Stomach smooth muscle (tissue), 2 donors: ENCODE results near the gene KLHL29.

Experiments used
- H3K27ac ChIP-seq: one replicate; pipeline ENCODE4 v1.7.0; 2013; ENCODE audit warnings: mild to moderate bottlenecking, low read length, inconsistent platforms
- H3K27me3 ChIP-seq, 2 donors: one replicate each; pipeline ENCODE4 v1.7.0; 2013; ENCODE audit warnings: low read length in 2 of 2; ENCODE audit not compliant: insufficient read depth in 2 of 2, control insufficient read depth in 1 of 2
- H3K36me3 ChIP-seq, 2 donors: one replicate each; pipeline ENCODE4 v1.7.0; 2013; ENCODE audit warnings: low read length in 2 of 2; ENCODE audit not compliant: control insufficient read depth in 2 of 2, insufficient read depth in 2 of 2
- H3K4me1 ChIP-seq: one replicate; pipeline ENCODE4 v1.7.0; 2013; ENCODE audit warnings: low read length; ENCODE audit not compliant: control insufficient read depth, insufficient read depth
- H3K4me3 ChIP-seq, 2 donors: one replicate each; pipeline ENCODE4 v1.7.0; 2013; ENCODE audit warnings: low read length in 2 of 2
- H3K9ac ChIP-seq, 2 donors: one replicate each; pipeline ENCODE4 v1.7.0; 2013; ENCODE audit warnings: low read length in 2 of 2, mild to moderate bottlenecking in 1 of 2
- H3K9me3 ChIP-seq, 2 donors: one replicate each; pipeline ENCODE4 v1.7.0; 2013; ENCODE audit warnings: low read length in 2 of 2; ENCODE audit not compliant: control insufficient read depth in 2 of 2
- donor health status: healthy.
- donor health status: Pancreatic carcinoma.

The KLHL29 gene

DNA sequence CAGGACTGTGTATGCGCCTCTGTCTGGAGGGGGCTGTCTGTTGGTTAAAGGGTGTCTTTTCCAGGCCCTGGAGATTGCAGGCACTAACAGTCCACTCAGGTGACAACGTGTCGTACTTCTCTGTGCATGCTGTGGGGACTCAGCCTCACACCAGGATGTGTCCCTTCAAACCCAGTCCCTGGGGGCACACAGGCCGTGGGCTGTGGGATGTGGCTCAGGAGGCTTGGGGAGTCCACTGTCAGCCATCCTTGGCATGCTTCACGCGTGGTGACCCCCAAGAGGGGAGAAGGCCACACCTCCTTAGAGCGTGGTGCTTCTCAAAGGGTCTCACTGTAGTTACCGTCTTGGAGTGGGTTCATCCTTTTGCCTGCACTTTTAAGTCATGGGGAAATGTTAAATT is 127.8 kb downstream of the KLHL29 start:
- H3K9ac ChIP-seq: peak overlapping the region; percentile 72 to 84
- peak overlapping the region; percentile 50 to 73 for H3K4me3 ChIP-seq

DNA sequence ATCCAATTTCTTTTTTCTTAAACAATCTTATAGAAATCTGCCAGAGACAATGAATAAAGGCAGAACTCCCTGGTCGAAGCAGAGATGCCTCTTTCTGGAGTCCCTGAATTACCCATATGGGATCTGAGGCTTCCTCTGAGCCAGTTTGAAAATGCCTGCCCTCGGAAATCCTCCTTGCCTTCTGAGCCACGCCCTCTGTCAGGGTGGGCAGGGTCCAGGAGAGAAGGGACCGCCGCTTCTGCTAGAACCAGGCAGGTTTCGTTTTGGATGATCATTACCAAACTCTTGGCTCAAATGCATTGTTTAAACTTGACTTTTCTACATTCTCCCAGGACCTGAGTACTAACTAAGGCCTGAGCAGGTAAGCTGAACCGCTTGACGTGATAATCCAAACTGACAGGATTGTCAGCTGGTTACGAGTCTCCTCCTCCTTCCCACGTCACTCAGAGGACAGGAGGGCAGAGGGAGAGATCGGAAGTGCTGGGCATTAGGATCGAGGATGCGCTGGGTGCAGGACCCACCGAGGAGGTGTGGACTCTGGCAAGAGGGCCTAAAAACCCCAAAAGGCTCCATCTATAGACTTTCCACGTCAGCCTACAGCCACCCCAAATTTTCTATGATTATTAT is 128.4 kb downstream of the KLHL29 start:
- Histone ChIP-seq H3K4me1 (peaks cover 37% of the 10 kb centered on the region), H3K36me3 (no peaks in the 10 kb centered on the region), H3K9me3 (no peaks in the 10 kb centered on the region), H3K27me3 (no peaks in the 10 kb centered on the region), H3K4me3 (peak overlapping the region; percentile 50 to 73), H3K9ac (peak overlapping the region; percentile 72 to 84), H3K27ac (peak overlapping the region; percentile 89)

More for the DNA sequence above, 127.8 kb downstream of the KLHL29 start:
- Histone ChIP-seq H3K36me3 (no peaks in the 10 kb centered on the region), H3K4me1 (peaks cover 39% of the 10 kb centered on the region), H3K9me3 (no peaks in the 10 kb centered on the region), H3K27me3 (no peaks in the 10 kb centered on the region), H3K27ac (peak overlapping the region; percentile 89)

DNA sequence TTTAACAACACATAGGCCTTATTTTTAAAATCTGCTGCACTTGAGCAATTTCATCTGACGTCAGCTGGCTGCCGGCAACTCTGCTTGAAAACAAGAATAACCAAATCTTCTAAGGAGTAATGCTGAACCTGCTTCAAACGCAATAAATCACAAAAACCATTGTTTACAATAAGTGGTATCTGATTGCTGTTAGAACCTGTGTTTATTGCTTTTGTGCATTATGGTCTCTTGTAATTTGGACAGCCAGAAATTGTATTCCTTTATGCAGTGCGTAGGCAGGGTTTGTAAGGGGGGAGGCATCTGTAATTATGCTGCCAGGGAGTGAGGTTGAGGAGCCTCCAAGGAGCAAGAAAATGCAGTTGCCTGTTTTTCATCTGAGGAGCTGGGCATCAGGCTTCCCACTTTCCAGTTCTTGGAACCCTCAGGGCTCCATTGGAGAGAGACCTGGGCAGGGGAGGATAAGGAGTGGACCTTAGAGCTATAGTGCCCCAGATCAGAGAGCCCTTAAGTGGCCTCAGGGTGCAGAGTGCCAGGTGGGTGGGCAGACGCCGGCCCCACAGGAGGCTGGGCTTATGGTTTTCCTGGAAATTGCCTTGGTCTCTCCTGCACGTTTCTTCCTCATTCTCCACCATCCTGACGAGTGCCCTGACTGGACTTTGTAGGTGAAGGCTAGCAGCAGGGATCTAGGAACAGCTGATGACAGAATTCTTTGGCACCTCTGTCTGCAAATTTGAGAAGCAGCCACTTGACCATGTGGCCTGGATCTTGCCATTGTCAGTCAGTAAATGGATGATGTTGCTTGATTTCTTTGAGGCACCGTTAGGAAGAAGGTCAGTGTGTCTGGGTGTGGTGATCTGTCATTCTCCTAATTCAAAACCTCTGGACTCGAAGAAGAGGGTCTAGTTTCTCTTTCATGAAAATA is 129.2 kb downstream of the KLHL29 start:
- Histone ChIP-seq H3K36me3 (no peaks in the 10 kb centered on the region), H3K27ac (peak overlapping the region; percentile 89), H3K9ac (peak overlapping the region; percentile 72 to 84), H3K9me3 (no peaks in the 10 kb centered on the region), H3K27me3 (no peaks in the 10 kb centered on the region), H3K4me3 (peak overlapping the region; percentile 50 to 73), H3K4me1 (peaks cover 42% of the 10 kb centered on the region)

DNA sequence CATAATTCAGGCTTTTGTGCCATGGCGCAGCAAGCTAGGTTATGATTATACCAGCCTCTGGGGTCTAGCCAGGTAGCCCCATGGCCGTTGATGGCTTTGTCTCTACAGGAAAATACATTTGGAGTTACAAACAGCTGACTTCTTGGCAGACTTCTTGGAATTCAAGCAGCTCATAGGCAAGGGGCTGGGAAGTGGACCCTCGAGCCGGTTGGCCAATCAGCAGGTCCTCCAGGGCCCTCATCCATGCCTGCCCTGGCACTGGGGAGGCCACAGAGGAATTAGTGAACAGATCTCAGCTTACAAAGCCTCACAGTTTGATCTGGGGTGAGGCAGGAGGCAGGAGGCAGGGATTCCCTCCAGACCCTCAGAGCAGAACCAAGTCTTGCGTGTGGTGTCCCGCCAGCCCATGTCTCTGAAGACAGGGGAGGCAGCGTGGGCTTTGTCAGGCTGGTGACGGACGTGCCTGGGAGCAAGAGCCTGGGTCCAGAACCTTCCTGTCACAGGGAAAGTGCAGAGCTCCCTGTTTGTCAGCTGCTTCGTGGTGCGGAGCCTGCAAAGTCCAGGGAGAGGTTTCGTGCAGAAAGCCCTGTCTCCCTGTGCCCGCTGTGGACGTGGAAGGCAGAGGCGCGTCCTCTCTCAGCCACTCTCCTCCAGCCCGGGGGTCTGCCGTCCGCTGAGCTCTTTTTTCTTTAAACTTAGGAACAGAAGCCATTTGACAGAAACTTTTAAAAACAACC is 131.7 kb downstream of the KLHL29 start:
- no peaks in the 10 kb centered on the region for H3K9me3 ChIP-seq
- H3K27me3 ChIP-seq: no peaks in the 10 kb centered on the region
- no peak overlapping the region for H3K9ac ChIP-seq
- H3K4me1 ChIP-seq: peaks cover 58% of the 10 kb centered on the region
- H3K4me3 ChIP-seq: no peak overlapping the region
- H3K36me3 ChIP-seq: no peaks in the 10 kb centered on the region
- H3K27ac ChIP-seq: no peak overlapping the region

DNA sequence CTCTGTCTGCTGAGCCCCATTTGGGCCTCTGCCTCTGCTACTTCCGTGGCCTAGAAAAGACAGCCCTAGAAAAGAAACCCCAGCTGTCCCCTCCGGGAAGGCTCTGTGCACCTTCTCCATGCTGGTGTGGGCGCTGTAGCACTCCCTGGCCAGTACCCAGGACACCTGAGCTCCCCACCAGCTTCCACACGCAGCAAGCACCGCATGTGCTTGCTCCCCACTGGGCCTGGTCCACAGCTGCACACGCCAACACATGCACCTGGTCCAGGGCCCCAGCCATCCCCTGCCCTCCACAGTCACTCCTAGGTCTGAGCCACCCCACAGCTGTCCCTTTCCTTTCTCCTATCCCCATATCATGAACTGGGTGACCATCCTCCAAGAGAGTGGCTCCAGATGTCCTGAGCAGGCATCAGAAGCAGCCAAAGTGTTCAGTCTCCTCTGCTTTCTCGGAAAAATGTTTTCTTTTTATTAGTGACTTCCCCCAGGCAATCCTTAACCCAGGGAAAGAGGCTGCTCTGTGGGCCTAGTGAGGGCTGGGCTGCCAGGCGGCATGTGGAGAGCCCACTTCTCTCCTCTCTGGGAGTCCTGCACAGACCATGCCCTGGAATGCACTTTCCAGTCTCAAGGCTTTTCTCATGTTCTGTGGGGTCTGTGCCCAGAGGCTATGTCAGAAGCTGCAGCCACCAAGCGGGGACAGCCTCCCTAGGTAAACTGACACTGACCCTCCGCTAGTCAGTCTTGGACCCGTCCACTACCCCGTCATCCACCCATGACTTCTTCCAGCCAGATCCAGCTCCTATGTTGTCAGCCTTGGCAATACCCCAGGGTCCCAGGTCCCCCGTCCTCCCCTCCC is 133.7 kb downstream of the KLHL29 start:
- H3K9me3 ChIP-seq: no peaks in the 10 kb centered on the region
- peaks cover 60% of the 10 kb centered on the region for H3K4me1 ChIP-seq
- H3K36me3 ChIP-seq: no peaks in the 10 kb centered on the region
- no peak overlapping the region for H3K27ac ChIP-seq
- no peak overlapping the region for H3K9ac ChIP-seq
- H3K27me3 ChIP-seq: no peaks in the 10 kb centered on the region
- H3K4me3 ChIP-seq: no peak overlapping the region

DNA sequence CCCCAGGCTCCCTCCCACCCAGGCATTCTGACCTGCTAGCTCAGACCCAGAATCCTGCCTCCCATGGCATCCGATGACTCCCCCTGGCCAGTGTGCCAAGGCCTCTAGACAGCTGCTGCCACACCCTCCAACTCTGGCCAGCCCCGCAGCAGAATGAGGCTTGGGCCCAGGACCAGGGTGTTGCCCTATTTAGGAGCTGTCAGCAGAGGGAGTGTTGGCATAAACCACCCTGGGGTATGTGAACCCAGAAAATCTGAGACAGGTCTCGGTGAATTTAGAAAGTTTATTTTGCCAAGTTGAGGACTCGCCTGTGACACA is 134.3 kb downstream of the KLHL29 start:
- peaks cover 61% of the 10 kb centered on the region for H3K4me1 ChIP-seq
- H3K9ac ChIP-seq: no peak overlapping the region
- no peaks in the 10 kb centered on the region for H3K36me3 ChIP-seq
- no peak overlapping the region for H3K4me3 ChIP-seq
- no peaks in the 10 kb centered on the region for H3K27me3 ChIP-seq
- H3K27ac ChIP-seq: no peak overlapping the region
- H3K9me3 ChIP-seq: no peaks in the 10 kb centered on the region

DNA sequence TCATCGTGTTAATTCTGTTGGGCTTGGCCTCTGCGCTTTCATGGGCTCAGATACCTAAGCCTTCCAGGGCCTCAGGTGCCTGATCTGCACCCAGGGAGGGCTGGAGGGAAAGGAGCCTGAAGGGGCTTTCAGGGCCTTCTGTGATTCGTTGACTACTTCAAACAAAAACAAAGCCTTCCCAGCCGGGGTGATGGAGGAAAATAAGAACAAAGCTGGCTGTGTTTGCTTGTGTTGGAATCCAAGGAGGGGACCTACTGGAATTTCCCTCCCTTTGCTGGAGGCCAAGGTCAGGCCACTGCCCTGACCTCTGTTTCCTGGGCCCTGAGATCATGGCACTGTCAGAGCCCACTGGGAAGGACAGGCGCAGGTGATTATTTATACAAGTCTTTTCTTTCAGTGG is 135.3 kb downstream of the KLHL29 start:
- Histone ChIP-seq H3K9ac (no peak overlapping the region), H3K27ac (no peak overlapping the region), H3K4me1 (peaks cover 63% of the 10 kb centered on the region)

DNA sequence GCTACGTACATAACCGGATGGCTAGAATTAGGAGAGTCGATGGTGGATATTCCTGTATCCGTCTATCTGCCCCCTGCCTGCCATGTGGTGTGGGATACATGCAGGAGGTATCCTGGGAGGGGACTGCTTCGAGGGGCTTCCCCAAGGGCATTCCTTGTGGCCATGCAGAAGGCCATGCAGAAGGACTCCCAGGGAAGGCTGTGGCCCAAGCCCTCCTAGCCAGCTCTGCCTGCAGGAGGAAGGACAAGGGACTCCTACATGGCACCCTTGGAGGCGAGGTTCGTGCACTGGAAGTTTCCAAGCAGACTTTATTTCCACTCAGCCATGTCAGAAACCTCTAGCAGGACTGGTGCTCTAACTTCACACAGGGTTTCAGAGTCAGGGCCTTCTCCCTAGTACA is 136.1 kb downstream of the KLHL29 start:
- no peak overlapping the region for H3K9ac ChIP-seq
- no peak overlapping the region for H3K4me3 ChIP-seq
- peaks cover 66% of the 10 kb centered on the region for H3K4me1 ChIP-seq
- H3K9me3 ChIP-seq: no peaks in the 10 kb centered on the region
- H3K27me3 ChIP-seq: no peaks in the 10 kb centered on the region
- peak overlapping the region; percentile 11 for H3K27ac ChIP-seq
- no peaks in the 10 kb centered on the region for H3K36me3 ChIP-seq

More for the DNA sequence above, 135.3 kb downstream of the KLHL29 start:
- no peak overlapping the region for H3K4me3 ChIP-seq
- no peaks in the 10 kb centered on the region for H3K36me3 ChIP-seq
- H3K27me3 ChIP-seq: no peaks in the 10 kb centered on the region
- no peaks in the 10 kb centered on the region for H3K9me3 ChIP-seq

DNA sequence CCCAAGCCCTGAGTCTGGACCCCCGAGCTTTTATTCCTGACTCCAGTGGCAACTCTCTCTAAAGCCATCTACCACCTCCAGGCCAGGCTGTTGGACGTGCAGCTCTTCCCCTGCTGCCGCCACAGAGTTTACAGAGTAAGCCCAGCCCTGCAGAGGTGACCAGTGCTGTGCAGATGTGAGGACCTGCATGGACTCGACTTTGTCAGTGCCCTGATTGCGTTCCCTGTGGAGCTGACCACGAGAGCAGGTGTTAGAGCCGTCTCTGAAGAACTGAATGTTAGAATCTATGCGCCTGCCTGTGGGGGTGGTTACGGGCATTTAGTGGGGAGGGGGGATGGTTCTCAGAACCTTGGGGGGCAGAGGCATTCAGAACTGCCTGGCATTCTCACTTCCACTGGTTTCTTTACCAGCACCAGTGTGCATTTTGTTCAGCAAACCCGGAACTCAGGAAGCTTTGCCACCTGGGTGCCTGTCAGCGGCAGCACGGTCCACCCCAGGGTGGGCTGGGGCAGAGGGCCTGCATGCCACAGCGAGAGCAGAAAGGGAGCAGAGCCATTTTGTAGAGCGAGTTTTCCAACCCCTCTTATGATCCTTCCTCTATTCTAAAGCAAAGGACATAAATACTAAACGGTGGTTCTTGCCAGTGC is 137.9 kb downstream of the KLHL29 start:
- Histone ChIP-seq H3K27ac (peak overlapping the region; percentile 96), H3K9ac (no peak overlapping the region), H3K36me3 (no peaks in the 10 kb centered on the region), H3K27me3 (no peaks in the 10 kb centered on the region), H3K4me1 (peaks cover 68% of the 10 kb centered on the region), H3K4me3 (no peak overlapping the region), H3K9me3 (no peaks in the 10 kb centered on the region)
